K562 (cell line): ENCODE data around the gene GYPE. TPM values are rescaled to one million over a fixed set of nuclear protein-coding genes. Genes with fewer than 3 reads are reported as not detected.
"Not testable (repeated sequence)": the region's sequence is repeated elsewhere in the genome, so short reads cannot be mapped to it uniquely, and the experiment has no call there.

Source experiments
- ATAC-seq: fragments of 200-7000 bp; cut with Tn5 transposase; 3 replicates; pipeline ENCODE4 v1.9.1; 2020; ENCODE audit warnings: moderate library complexity
- BruUV-seq: library from RNA; stranded (reverse); fragments of 400-500 nt; replicated peaks from 2 replicates; lab custom pipeline; 2021; lab: Mats Ljungman, UMichigan
- CTCF ChIA-PET: fragments of 300-600 bp; formaldehyde crosslinking; extraction: SDS; loops from one replicate; lab custom pipeline; 2021; ENCODE audit warnings: low intra/inter-chr PET ratio; lab: Yijun Ruan, JAX
- POLR2A ChIA-PET: fragments of 300-600, 350-650 bp; sonication (Branson Sonifier 250); formaldehyde crosslinking; extraction: SDS; loops from one replicate; lab custom pipeline; 2021; ENCODE audit warnings: antibody characterized with exemption, inconsistent platforms; lab: Yijun Ruan, JAX
- DNase-seq, 4 experiments: peaks; one replicate each; pipeline versions ENCODE4 v3.0.0 to v3.0.0-alpha.2; 2011 to 2018; ENCODE audit warnings: low spot score in 3 of 4, mixed read lengths in 3 of 4; ENCODE audit errors: extremely low read depth in 1 of 4
- FAIRE-seq: peaks from 2 replicates; lab custom pipeline; 2011; peaks lifted over from hg19 to GRCh38; lab: Jason Lieb, UNC
- H2AFZ ChIP-seq: 2 replicates; pipeline ENCODE4 v1.6.0; 2011; ENCODE audit warnings: low read depth, low read length, control low read depth, inconsistent platforms
- H3K27ac ChIP-seq: fragments of 200-600 bp; 3 replicates; pipeline ENCODE4 v1.8.0; 2011; ENCODE audit warnings: low read depth, mild to moderate bottlenecking, control low read depth, inconsistent platforms, low read length, moderate library complexity, mixed read lengths; ENCODE audit errors: extremely low read depth
- H3K27me3 ChIP-seq, 2 experiments: fragments of 300-600 bp in 1 of 2; 2 replicates in 1 of 2; 3 replicates in 1 of 2; pipeline versions ENCODE4 v1.6.0 to v1.8.0; 2011; ENCODE audit warnings: inconsistent platforms in 2 of 2, low read length in 2 of 2, mild to moderate bottlenecking in 1 of 2, mixed read lengths in 1 of 2, moderate library complexity in 1 of 2; ENCODE audit not compliant: control insufficient read depth in 2 of 2, insufficient read depth in 2 of 2
- H3K36me3 ChIP-seq: fragments of 300-600 bp; 3 replicates; pipeline ENCODE4 v1.8.0; 2011; ENCODE audit warnings: mild to moderate bottlenecking, low read length, inconsistent platforms; ENCODE audit not compliant: control insufficient read depth, insufficient read depth
- H3K4me1 ChIP-seq, 2 experiments: fragments of 200-600 bp in 1 of 2; replicated peaks in 1 of 2; 2 replicates in 1 of 2; 3 replicates in 1 of 2; pipeline versions ENCODE4 v1.5.1 to v1.8.0; 2011; ENCODE audit warnings: inconsistent platforms in 2 of 2, low read length in 2 of 2, mild to moderate bottlenecking in 1 of 2, mixed read lengths in 1 of 2, moderate library complexity in 1 of 2; ENCODE audit not compliant: control insufficient read depth in 2 of 2, insufficient read depth in 2 of 2
- H3K4me2 ChIP-seq: 2 replicates; pipeline ENCODE4 v1.6.1; 2011; ENCODE audit warnings: low read length, control low read depth, inconsistent platforms, mixed read lengths; ENCODE audit not compliant: insufficient read depth
- H3K4me3 ChIP-seq: fragments of 200-600 bp; sonication (generic), shearing (Covaris generic); 2 replicates; pipeline ENCODE4 v1.5.1; 2016; ENCODE audit warnings: control low read depth, inconsistent platforms
- H3K79me2 ChIP-seq: fragments of 200-600 bp; 3 replicates; pipeline ENCODE4 v1.8.0; 2011; ENCODE audit warnings: low read length, inconsistent platforms; ENCODE audit not compliant: control insufficient read depth, insufficient read depth
- H3K9ac ChIP-seq, 2 experiments: 2 replicates each; pipeline versions ENCODE4 v1.6.0 to v1.6.1; 2011; ENCODE audit warnings: low read depth in 2 of 2, low read length in 2 of 2, control low read depth in 1 of 2, inconsistent platforms in 1 of 2, mild to moderate bottlenecking in 1 of 2, mixed read lengths in 1 of 2; ENCODE audit not compliant: insufficient read depth in 1 of 2
- H3K9me1 ChIP-seq: one replicate; pipeline ENCODE4 v1.6.0; 2011; ENCODE audit warnings: inconsistent platforms, mild to moderate bottlenecking, low read length, moderate library complexity; ENCODE audit not compliant: control insufficient read depth, insufficient read depth
- H3K9me3 ChIP-seq: replicated peaks from 2 replicates; pipeline ENCODE4 v1.5.1; 2011; ENCODE audit warnings: low read depth, low read length, inconsistent platforms; ENCODE audit not compliant: control insufficient read depth, insufficient read depth
- H4K20me1 ChIP-seq: replicated peaks from 2 replicates; pipeline ENCODE4 v1.6.1; 2011; ENCODE audit warnings: low read length, inconsistent platforms, mixed read lengths; ENCODE audit not compliant: control insufficient read depth, insufficient read depth
- ARID1B ChIP-seq: fragments of 450-650 bp; IDR thresholded peaks from 2 replicates; pipeline ENCODE4 v1.6.1; 2016; ENCODE audit warnings: antibody characterized with exemption, mild to moderate bottlenecking, inconsistent platforms
- CBFA2T2 ChIP-seq: fragments of 450-650 bp; conservative IDR thresholded peaks from 2 replicates; pipeline ENCODE4 v1.6.1; 2017; ENCODE audit warnings: mild to moderate bottlenecking
- CBFA2T3 ChIP-seq: fragments of 450-650 bp; IDR thresholded peaks from 2 replicates; pipeline ENCODE4 v1.6.1; 2017
- DPF2 ChIP-seq: fragments of 450-650 bp; IDR thresholded peaks from 2 replicates; pipeline ENCODE4 v1.6.1; 2016
- KDM1A ChIP-seq, 2 experiments: fragments of 450-650 bp; IDR thresholded peaks; 2 replicates each; pipeline ENCODE4 v1.6.1; 2016; ENCODE audit warnings: mild to moderate bottlenecking in 2 of 2
- MTA2 ChIP-seq: fragments of 450-650 bp; IDR thresholded peaks from 2 replicates; pipeline ENCODE4 v1.6.1; 2016; ENCODE audit warnings: low read depth
- NCOR1 ChIP-seq: fragments of 450-650 bp; IDR thresholded peaks from 2 replicates; pipeline ENCODE4 v1.6.1; 2016; ENCODE audit warnings: mild to moderate bottlenecking, moderate library complexity
- NFIC ChIP-seq: fragments of 450-650 bp; IDR thresholded peaks from 2 replicates; pipeline ENCODE4 v1.6.1; 2017; ENCODE audit warnings: mild to moderate bottlenecking, inconsistent platforms
- SMARCA4 ChIP-seq: fragments of 450-650 bp; IDR thresholded peaks from 2 replicates; pipeline ENCODE4 v1.6.1; 2016
- SMARCE1 ChIP-seq: fragments of 450-650 bp; IDR thresholded peaks from 2 replicates; pipeline ENCODE4 v1.7.1; 2016; ENCODE audit warnings: mild to moderate bottlenecking
- SOX6 ChIP-seq: fragments of 450-650 bp; IDR thresholded peaks from 2 replicates; pipeline ENCODE4 v1.6.1; 2014; ENCODE audit warnings: mild to moderate bottlenecking
- TAL1 ChIP-seq: fragments of 450-650 bp; IDR thresholded peaks from 2 replicates; pipeline ENCODE4 v1.6.1; 2016; ENCODE audit warnings: mild to moderate bottlenecking
- TCF3 ChIP-seq: sonication (generic); formaldehyde crosslinking; IDR thresholded peaks from 2 replicates; pipeline ENCODE4 v1.4.0; 2020; ENCODE audit warnings: mild to moderate bottlenecking, missing genetic modification reagents
- TEAD4 ChIP-seq, 2 experiments: sonication (generic) in 1 of 2; formaldehyde crosslinking in 1 of 2; IDR thresholded peaks; 2 replicates each; pipeline versions ENCODE4 v1.6.1 to v1.8.0; 2012 to 2022; ENCODE audit warnings: borderline replicate concordance in 1 of 2, inconsistent platforms in 1 of 2, low read length in 1 of 2, mild to moderate bottlenecking in 1 of 2, missing genetic modification reagents in 1 of 2
- TRIM24 ChIP-seq, 2 experiments: fragments of 450-650 bp; IDR thresholded peaks; 2 replicates each; pipeline ENCODE4 v1.6.1; 2016
- in situ Hi-C: fragments of 300-500 bp; cut with MboI; formaldehyde crosslinking; loops from 4 replicates; pipeline ENCODE4 v1.15.0; 2018; ENCODE audit warnings: inconsistent platforms, mixed read lengths
- intact Hi-C: fragments of 100-400 bp; cut with micrococcal nuclease; formaldehyde crosslinking; loops from 2 replicates; pipeline ENCODE4 v1.14.2; 2022
- polyA plus RNA-seq, 8 experiments: library from polyadenylated mRNA; depleted of rRNA in 4 of 8; stranded (reverse) in 5 of 8; unstranded in 3 of 8; fragments of >200 nt; fragmentation: Nextera tagmentation in 2 of 8; fragmentation: Illumina TruSeq in 1 of 8; extraction: Ambion mirVana in 2 of 8; extraction: Trizol in 1 of 8; gene quantifications; 2 replicates each; pipeline versions ENCODE4 v1.2.1 to v1.2.3, GENCODE V29; 2011 to 2014; ENCODE audit warnings: inconsistent platforms in 1 of 8, missing spikeins in 1 of 8
- total RNA-seq, 7 experiments: library from RNA; depleted of rRNA in 6 of 7; stranded (reverse); fragments of >200 nt in 6 of 7; fragmentation: Illumina TruSeq in 2 of 7; extraction: Trizol in 2 of 7; gene quantifications; 2 replicates each; pipeline versions ENCODE4 v1.2.1 to v1.2.3, GENCODE V29; 2011 to 2021; ENCODE audit warnings: low replicate concordance in 1 of 7

Gene GYPE
- total and polyA plus RNA-seq, 9 of the 15 experiments (the other 6 are each of a cell fraction or from before 2014, with no cell fraction given), result 16.8 to 108 (median 43.7) TPM

GRCh38 chr4:143884965-143885364, 20.4 kb downstream of the GYPE start:
- POLR2A ChIA-PET, result interaction anchor here (1.1 kb wide), 1 partner anchor 121 kb away, joined by 5 read pairs; no protein-coding TSS in a partner anchor
- H4K20me1 ChIP-seq; H3K27ac ChIP-seq; BruUV-seq; H2AFZ ChIP-seq; H3K4me2 ChIP-seq; H3K36me3 ChIP-seq; H3K4me3 ChIP-seq; H3K9me3 ChIP-seq; H3K9me1 ChIP-seq; DNase-seq; H3K27me3 ChIP-seq; H3K9ac ChIP-seq; CTCF ChIA-PET; intact Hi-C loops; in situ Hi-C loops; TF ChIP-seq TEAD4 (CRISPR knock-in tag; IDR thresholded peaks at IDR 0.05; ENCODE audit: borderline replicate concordance): not testable (repeated sequence)
- ATAC-seq (peak; percentile 87), FAIRE-seq (peak; percentile 75)
- peaks cover 21% of the 10 kb centered on the region; the same call in 1 of the 3 replicates for H3K79me2 ChIP-seq
- TF ChIP-seq SMARCE1, result 0 out of 2 replicates have a peak, but pooled peaks have one; percentile 43
- TF ChIP-seq MTA2, result peak; percentile 45; the same call in 1 of the 2 replicates
- peak; percentile 31 to 34; a peak in 1 of 4 replicates for TF ChIP-seq KDM1A (IDR thresholded peaks at IDR 0.05)
- TF ChIP-seq NFIC, result peak; percentile 75
- TF ChIP-seq CBFA2T2, result peak; percentile 83
- TF ChIP-seq ARID1B, result peak; percentile 79
- TF ChIP-seq NCOR1, result peak; percentile 67
- peak; percentile 65; the same call in 1 of the 2 replicates for TF ChIP-seq DPF2
- TF ChIP-seq TRIM24 (IDR thresholded peaks at IDR 0.05), result peak in 1 of 2 experiments; percentile 13; a peak in 1 of 4 replicates
- TF ChIP-seq TEAD4 (IDR thresholded peaks at IDR 0.05; ENCODE audit: low read length), result peak; percentile 54
- peak; percentile 68 for TF ChIP-seq SMARCA4
- 0 out of 2 replicates have a peak, but pooled peaks have one; percentile 7 for TF ChIP-seq TCF3 (CRISPR knock-in tag)
- TF ChIP-seq TAL1, result peak; percentile 76
- TF ChIP-seq CBFA2T3, result peak; percentile 86
- TF ChIP-seq SOX6, result 0 out of 2 replicates have a peak, but pooled peaks have one; percentile 18
- H3K4me1 ChIP-seq, result peaks cover 0 to 12% of the 10 kb centered on the region in 2 experiments; a peak in 3 of 5 replicates
